Suprapubic skin (tissue), 4 donors: ENCODE measurements around the gene SRPX.

ENCODE experiments used
- POLR2A ChIP-seq, 2 donors: fragments of 450-650 bp; IDR thresholded peaks; one replicate each; pipeline ENCODE4 v1.6.1; 2017; ENCODE audit warnings: antibody characterized with exemption in 2 of 2, mild to moderate bottlenecking in 2 of 2, moderate library complexity in 2 of 2
- POLR2AphosphoS5 ChIP-seq, 3 donors: sonication (generic); formaldehyde crosslinking; IDR thresholded peaks; one replicate each; pipeline ENCODE4 v1.6.1; 2017; ENCODE audit warnings: antibody characterized with exemption in 3 of 3
- TF ChIP-seq, protein P1 (sequence below), 2 donors: fragments of 200-600 bp in 1 of 2; fragments of 450-650 bp in 1 of 2; sonication (generic) in 1 of 2; IDR thresholded peaks; one replicate each; pipeline ENCODE4 v1.5.1; 2016 to 2019; ENCODE audit warnings: antibody characterized with exemption in 2 of 2, mild to moderate bottlenecking in 1 of 2, moderate library complexity in 1 of 2

DNA sequence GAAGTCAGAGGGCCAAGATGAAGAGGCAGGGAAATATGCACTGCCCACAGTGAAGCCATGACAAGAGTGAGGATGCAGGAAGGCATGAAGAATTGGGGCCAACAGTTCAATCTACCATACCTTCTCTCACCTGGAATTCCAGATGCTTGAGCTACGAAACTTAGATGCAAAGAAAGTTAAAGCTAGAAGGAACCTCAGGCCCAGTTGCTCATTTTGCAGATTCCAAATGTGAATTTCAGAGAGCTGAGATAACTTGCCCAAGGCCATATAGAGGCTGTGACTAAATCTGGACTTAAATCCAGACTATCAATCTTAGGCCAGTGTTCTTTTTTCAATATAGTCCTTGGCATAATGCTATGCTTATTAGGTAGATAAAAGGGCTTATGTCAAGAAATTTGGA, 92.7 kb downstream of the SRPX start:
- TF ChIP-seq POLR2AphosphoS5 (IDR thresholded peaks at IDR 0.05) (no peak), POLR2A (IDR thresholded peaks at IDR 0.05) (no peak)
- TF ChIP-seq, protein P1, sequence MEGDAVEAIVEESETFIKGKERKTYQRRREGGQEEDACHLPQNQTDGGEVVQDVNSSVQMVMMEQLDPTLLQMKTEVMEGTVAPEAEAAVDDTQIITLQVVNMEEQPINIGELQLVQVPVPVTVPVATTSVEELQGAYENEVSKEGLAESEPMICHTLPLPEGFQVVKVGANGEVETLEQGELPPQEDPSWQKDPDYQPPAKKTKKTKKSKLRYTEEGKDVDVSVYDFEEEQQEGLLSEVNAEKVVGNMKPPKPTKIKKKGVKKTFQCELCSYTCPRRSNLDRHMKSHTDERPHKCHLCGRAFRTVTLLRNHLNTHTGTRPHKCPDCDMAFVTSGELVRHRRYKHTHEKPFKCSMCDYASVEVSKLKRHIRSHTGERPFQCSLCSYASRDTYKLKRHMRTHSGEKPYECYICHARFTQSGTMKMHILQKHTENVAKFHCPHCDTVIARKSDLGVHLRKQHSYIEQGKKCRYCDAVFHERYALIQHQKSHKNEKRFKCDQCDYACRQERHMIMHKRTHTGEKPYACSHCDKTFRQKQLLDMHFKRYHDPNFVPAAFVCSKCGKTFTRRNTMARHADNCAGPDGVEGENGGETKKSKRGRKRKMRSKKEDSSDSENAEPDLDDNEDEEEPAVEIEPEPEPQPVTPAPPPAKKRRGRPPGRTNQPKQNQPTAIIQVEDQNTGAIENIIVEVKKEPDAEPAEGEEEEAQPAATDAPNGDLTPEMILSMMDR (IDR thresholded peaks at IDR 0.05): no peak
